A549 (cell line): ENCODE measurements around the gene LDLRAD4. TPM values are rescaled to one million over a fixed set of nuclear protein-coding genes. Genes with fewer than 3 reads are reported as not detected.

Source experiments
- ATAC-seq, 2 experiments: fragments of 200-7000 bp in 1 of 2; fragments of >200 bp in 1 of 2; cut with Nextera tagmentation in 1 of 2; cut with Tn5 transposase in 1 of 2; 3 replicates each; pipeline versions ENCODE4 v1.8.0 to v1.9.1; 2018 to 2020; ENCODE audit warnings: mild to moderate bottlenecking in 1 of 2, moderate library complexity in 1 of 2
- CTCF ChIA-PET: fragments of 300-600 bp; sonication (Branson Sonifier 250); formaldehyde crosslinking; extraction: SDS; loops from one replicate; lab custom pipeline; 2021; ENCODE audit warnings: antibody characterized with exemption, inconsistent platforms; lab: Yijun Ruan, JAX
- POLR2A ChIA-PET: fragments of 350-600 bp; formaldehyde crosslinking; extraction: SDS; loops from one replicate; lab custom pipeline; 2021; ENCODE audit warnings: antibody characterized with exemption, inconsistent platforms; lab: Yijun Ruan, JAX
- DNase-seq, 2 experiments: peaks; one replicate each; pipeline versions ENCODE4 v3.0.0 to v3.0.0-alpha.2; 2011 to 2016; ENCODE audit warnings: low read depth in 1 of 2, low spot score in 1 of 2
- FAIRE-seq: peaks from 2 replicates; lab custom pipeline; 2011; peaks lifted over from hg19 to GRCh38; lab: Jason Lieb, UNC
- H3K27ac ChIP-seq, 2 experiments: fragments of >200 bp; sonication (Bioruptor Twin); formaldehyde crosslinking; 3 replicates each; pipeline ENCODE4 v1.5.1; 2016 to 2017
- H3K4me1 ChIP-seq: fragments of >200 bp; sonication (Bioruptor Twin); formaldehyde crosslinking; 3 replicates; pipeline ENCODE4 v1.6.1; 2016
- H3K4me2 ChIP-seq: fragments of >200 bp; sonication (Bioruptor Twin); formaldehyde crosslinking; 3 replicates; pipeline ENCODE4 v1.6.1; 2016
- H3K4me3 ChIP-seq: fragments of >200 bp; sonication (Bioruptor Twin); formaldehyde crosslinking; 3 replicates; pipeline ENCODE4 v1.5.1; 2016
- H3K9me3 ChIP-seq: fragments of >200 bp; sonication (Bioruptor Twin); formaldehyde crosslinking; 3 replicates; pipeline ENCODE4 v1.6.1; 2016
- BHLHE40 ChIP-seq: IDR thresholded peaks from 2 replicates; pipeline ENCODE4 v1.6.1; 2012; ENCODE audit warnings: low read depth, low read length, inconsistent platforms
- CEBPB ChIP-seq, 2 experiments: fragments of >200 bp in 1 of 2; sonication (Bioruptor Twin) in 1 of 2; formaldehyde crosslinking in 1 of 2; IDR thresholded peaks; 2 replicates each; pipeline ENCODE4 v1.6.1; 2012 to 2016
- EHMT2 ChIP-seq: fragments of 200-600 bp; sonication (generic); IDR thresholded peaks from 2 replicates; pipeline ENCODE4 v1.6.1; 2016; ENCODE audit warnings: antibody characterized with exemption, low read depth, mild to moderate bottlenecking, moderate library complexity
- ESRRA ChIP-seq: fragments of 150-350 bp; IDR thresholded peaks from 2 replicates; pipeline ENCODE4 v1.6.1; 2014; ENCODE audit warnings: mild to moderate bottlenecking, low read length, borderline replicate concordance
- GATA3 ChIP-seq: IDR thresholded peaks from 2 replicates; pipeline ENCODE4 v1.6.1; 2012; ENCODE audit warnings: borderline replicate concordance
- HEYL ChIP-seq: fragments of 250-450 bp; sonication (Bioruptor Pico); IDR thresholded peaks from 2 replicates; pipeline ENCODE4 v1.8.0; 2021; ENCODE audit warnings: mild to moderate bottlenecking, moderate library complexity
- HOXA7 ChIP-seq: fragments of 250-450 bp; sonication (Bioruptor Pico); IDR thresholded peaks from 2 replicates; pipeline ENCODE4 v1.5.0; 2020; ENCODE audit warnings: mild to moderate bottlenecking, moderate library complexity
- HOXB13 ChIP-seq: fragments of 250-450 bp; sonication (Bioruptor Pico); IDR thresholded peaks from 2 replicates; pipeline ENCODE4 v1.5.0; 2020; ENCODE audit warnings: low read depth, mild to moderate bottlenecking, moderate library complexity
- KDM1A ChIP-seq: fragments of 200-600 bp; sonication (generic); IDR thresholded peaks from 2 replicates; pipeline ENCODE4 v1.6.1; 2016; ENCODE audit warnings: low read depth, mild to moderate bottlenecking
- MAFK ChIP-seq: fragments of 450-650 bp; IDR thresholded peaks from 2 replicates; pipeline ENCODE4 v1.6.1; 2014; ENCODE audit not compliant: partially characterized antibody
- MAZ ChIP-seq: fragments of 150-350 bp; IDR thresholded peaks from 2 replicates; pipeline ENCODE4 v1.6.1; 2014; ENCODE audit warnings: antibody characterized with exemption, low read depth, low read length, borderline replicate concordance
- NFE2L2 ChIP-seq: fragments of 150-350 bp; conservative IDR thresholded peaks from 2 replicates; pipeline ENCODE4 v1.6.1; 2014; ENCODE audit warnings: low read length
- NPAS2 ChIP-seq: fragments of 250-450 bp; sonication (Bioruptor Pico); IDR thresholded peaks from 2 replicates; pipeline ENCODE4 v1.8.0; 2022; ENCODE audit warnings: mild to moderate bottlenecking, moderate library complexity, borderline replicate concordance
- POLR2AphosphoS2 ChIP-seq: conservative IDR thresholded peaks from 2 replicates; pipeline ENCODE4 v1.6.1; 2012; ENCODE audit warnings: low read length, improper control_type of control experiment, inconsistent platforms
- RAD21 ChIP-seq, 2 experiments: fragments of >200 bp in 1 of 2; sonication (Bioruptor Twin) in 1 of 2; formaldehyde crosslinking in 1 of 2; IDR thresholded peaks in 1 of 2; conservative IDR thresholded peaks in 1 of 2; 2 replicates in 1 of 2; 3 replicates in 1 of 2; pipeline ENCODE4 v1.6.1; 2012 to 2018; ENCODE audit warnings: inconsistent platforms in 1 of 2
- RCOR1 ChIP-seq: fragments of 150-350 bp; IDR thresholded peaks from 2 replicates; pipeline ENCODE4 v1.6.1; 2014; ENCODE audit warnings: antibody characterized with exemption, low read length, low read depth
- SMC3 ChIP-seq: fragments of >200 bp; sonication (Bioruptor Twin); formaldehyde crosslinking; IDR thresholded peaks from 3 replicates; pipeline ENCODE4 v1.6.1; 2018; ENCODE audit warnings: inconsistent platforms
- TP53 ChIP-seq: fragments of 250-450 bp; sonication (Bioruptor Pico); IDR thresholded peaks from 2 replicates; pipeline ENCODE4 v1.5.0; 2021; ENCODE audit warnings: mild to moderate bottlenecking, moderate library complexity
- ZSCAN20 ChIP-seq: fragments of 250-450 bp; sonication (Bioruptor Pico); IDR thresholded peaks from 2 replicates; pipeline ENCODE4 v1.8.0; 2022; ENCODE audit warnings: mild to moderate bottlenecking, moderate library complexity
- WGBS: methylation state at CpG from one replicate; pipeline ENCODE4 v1.1.6; 2017; ENCODE audit errors: missing lambda C conversion rate; 5-methylcytosine and 5-hydroxymethylcytosine counted together
- polyA plus RNA-seq, 4 experiments: library from polyadenylated mRNA; depleted of rRNA in 3 of 4; stranded (reverse); fragments of >200 nt; fragmentation: RNase III in 1 of 4; extraction: RNeasy Plus Mini Kit Qiagen cat#74134 plus additional on column Dnase treatment in 1 of 4; gene quantifications; 2 replicates in 3 of 4; 3 replicates in 1 of 4; pipeline ENCODE4 v1.2.3, GENCODE V29; 2011 to 2017
- TF ChIP-seq, protein P1 (sequence below): fragments of >200 bp; sonication (Bioruptor Twin); formaldehyde crosslinking; IDR thresholded peaks from 3 replicates; pipeline ENCODE4 v1.5.1; 2016
- TF ChIP-seq, protein P2 (sequence below): fragments of >200 bp; sonication (Bioruptor Twin); formaldehyde crosslinking; IDR thresholded peaks from 3 replicates; pipeline ENCODE4 v1.6.1; 2016
- TF ChIP-seq, protein P3 (sequence below): fragments of 150-350 bp; IDR thresholded peaks from 2 replicates; pipeline ENCODE4 v1.6.1; 2014; ENCODE audit warnings: low read depth, mild to moderate bottlenecking, low read length
- TF ChIP-seq, protein P4 (sequence below): fragments of 250-450 bp; sonication (Bioruptor Pico); IDR thresholded peaks from 2 replicates; pipeline ENCODE4 v1.5.0; 2021; ENCODE audit warnings: mild to moderate bottlenecking, moderate library complexity, borderline replicate concordance
- TF ChIP-seq, protein P5 (sequence below): IDR thresholded peaks from 2 replicates; pipeline ENCODE4 v1.6.1; 2012
- TF ChIP-seq, protein P6 (sequence below): IDR thresholded peaks from 2 replicates; pipeline ENCODE4 v1.6.1; 2012

The LDLRAD4 gene
- polyA plus RNA-seq, 2 of the 4 experiments (the other 2 are of a cell fraction) = 5.2 to 7.6 TPM

DNA sequence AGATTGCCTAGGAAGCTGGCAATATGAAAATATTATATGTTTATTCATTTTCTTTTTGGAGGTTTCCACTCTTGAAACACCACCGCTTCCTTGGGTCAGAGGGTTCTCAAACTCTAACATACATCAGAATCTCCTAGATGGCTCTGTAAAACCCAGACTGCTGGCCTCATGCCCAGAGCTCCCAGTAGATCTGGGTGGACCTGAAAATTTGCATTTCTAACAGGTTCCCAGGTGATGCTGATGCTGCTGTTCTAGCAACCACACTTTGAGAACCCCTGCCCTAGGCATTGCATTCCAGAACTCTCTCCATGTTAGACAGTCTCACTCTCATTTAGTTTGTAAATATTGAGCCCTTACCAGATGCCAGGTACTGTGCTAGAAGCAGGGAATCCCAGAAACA is 368.4 kb downstream of the LDLRAD4 start:
- no peak overlapping the region for H3K27ac ChIP-seq
- no peaks in the 10 kb centered on the region for H3K9me3 ChIP-seq
- WGBS = 89% methylated on average over 1 of the region's 1 CpG
- no peak for FAIRE-seq
- H3K4me1 ChIP-seq = no peaks in the 10 kb centered on the region
- no peak overlapping the region for H3K4me3 ChIP-seq
- CTCF ChIA-PET = interaction anchor here (1.2 kb wide), 1 partner anchor 43 kb away, joined by 3 read pairs; no protein-coding TSS in a partner anchor
- H3K4me2 ChIP-seq = no peak overlapping the region
- no peak for ATAC-seq
- TF ChIP-seq, protein P1, sequence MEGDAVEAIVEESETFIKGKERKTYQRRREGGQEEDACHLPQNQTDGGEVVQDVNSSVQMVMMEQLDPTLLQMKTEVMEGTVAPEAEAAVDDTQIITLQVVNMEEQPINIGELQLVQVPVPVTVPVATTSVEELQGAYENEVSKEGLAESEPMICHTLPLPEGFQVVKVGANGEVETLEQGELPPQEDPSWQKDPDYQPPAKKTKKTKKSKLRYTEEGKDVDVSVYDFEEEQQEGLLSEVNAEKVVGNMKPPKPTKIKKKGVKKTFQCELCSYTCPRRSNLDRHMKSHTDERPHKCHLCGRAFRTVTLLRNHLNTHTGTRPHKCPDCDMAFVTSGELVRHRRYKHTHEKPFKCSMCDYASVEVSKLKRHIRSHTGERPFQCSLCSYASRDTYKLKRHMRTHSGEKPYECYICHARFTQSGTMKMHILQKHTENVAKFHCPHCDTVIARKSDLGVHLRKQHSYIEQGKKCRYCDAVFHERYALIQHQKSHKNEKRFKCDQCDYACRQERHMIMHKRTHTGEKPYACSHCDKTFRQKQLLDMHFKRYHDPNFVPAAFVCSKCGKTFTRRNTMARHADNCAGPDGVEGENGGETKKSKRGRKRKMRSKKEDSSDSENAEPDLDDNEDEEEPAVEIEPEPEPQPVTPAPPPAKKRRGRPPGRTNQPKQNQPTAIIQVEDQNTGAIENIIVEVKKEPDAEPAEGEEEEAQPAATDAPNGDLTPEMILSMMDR = no peak
- TF ChIP-seq, protein P2, sequence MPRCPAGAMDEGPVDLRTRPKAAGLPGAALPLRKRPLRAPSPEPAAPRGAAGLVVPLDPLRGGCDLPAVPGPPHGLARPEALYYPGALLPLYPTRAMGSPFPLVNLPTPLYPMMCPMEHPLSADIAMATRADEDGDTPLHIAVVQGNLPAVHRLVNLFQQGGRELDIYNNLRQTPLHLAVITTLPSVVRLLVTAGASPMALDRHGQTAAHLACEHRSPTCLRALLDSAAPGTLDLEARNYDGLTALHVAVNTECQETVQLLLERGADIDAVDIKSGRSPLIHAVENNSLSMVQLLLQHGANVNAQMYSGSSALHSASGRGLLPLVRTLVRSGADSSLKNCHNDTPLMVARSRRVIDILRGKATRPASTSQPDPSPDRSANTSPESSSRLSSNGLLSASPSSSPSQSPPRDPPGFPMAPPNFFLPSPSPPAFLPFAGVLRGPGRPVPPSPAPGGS = no peak
- TF ChIP-seq TP53 (CRISPR knock-in tag) (no peak), CEBPB (IDR thresholded peaks at IDR 0.05) (no peak), RAD21 (conservative IDR thresholded peaks at IDR 0.05 in 1 of 2, IDR thresholded peaks at IDR 0.05 in 1 of 2) (no peak), HOXA7 (CRISPR knock-in tag) (no peak), EHMT2 (no peak)
- TF ChIP-seq, all 56 proteins: peak for 0
- DNase-seq = no peak
- POLR2A ChIA-PET = no interaction called here

DNA sequence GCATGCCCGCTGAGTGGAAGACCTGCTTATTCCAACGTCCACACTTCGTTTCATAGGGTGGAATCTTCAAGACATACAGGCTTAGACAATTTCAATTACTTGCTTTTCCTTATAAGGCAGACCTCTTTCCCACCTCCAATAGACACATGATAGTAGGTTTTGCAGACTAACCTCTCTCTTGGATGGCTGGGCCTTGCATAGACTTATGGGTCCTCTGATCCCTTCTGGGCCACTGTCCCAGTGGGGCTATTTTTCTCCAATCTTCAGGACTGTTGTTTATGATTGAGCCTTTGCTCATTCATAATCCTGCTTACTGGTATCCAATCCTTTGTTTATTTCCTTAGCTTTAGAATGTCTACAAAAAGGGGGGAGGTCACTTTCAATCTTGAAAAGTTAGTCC is 368.9 kb downstream of the LDLRAD4 start:
- DNase-seq (no peak), ATAC-seq (no peak)
- Histone ChIP-seq H3K27ac (no peak overlapping the region), H3K4me3 (no peak overlapping the region), H3K9me3 (no peaks in the 10 kb centered on the region), H3K4me1 (no peaks in the 10 kb centered on the region), H3K4me2 (no peak overlapping the region)
- WGBS = 75% methylated on average over 3 of the region's 3 CpGs
- POLR2A ChIA-PET = no interaction called here
- CTCF ChIA-PET = interaction anchor here (1.2 kb wide), 1 partner anchor 43 kb away, joined by 3 read pairs; no protein-coding TSS in a partner anchor
- TF ChIP-seq BHLHE40 = no peak
- TF ChIP-seq POLR2AphosphoS2 = no peak
- no peak for TF ChIP-seq HEYL (CRISPR knock-in tag)
- TF ChIP-seq, protein P3, sequence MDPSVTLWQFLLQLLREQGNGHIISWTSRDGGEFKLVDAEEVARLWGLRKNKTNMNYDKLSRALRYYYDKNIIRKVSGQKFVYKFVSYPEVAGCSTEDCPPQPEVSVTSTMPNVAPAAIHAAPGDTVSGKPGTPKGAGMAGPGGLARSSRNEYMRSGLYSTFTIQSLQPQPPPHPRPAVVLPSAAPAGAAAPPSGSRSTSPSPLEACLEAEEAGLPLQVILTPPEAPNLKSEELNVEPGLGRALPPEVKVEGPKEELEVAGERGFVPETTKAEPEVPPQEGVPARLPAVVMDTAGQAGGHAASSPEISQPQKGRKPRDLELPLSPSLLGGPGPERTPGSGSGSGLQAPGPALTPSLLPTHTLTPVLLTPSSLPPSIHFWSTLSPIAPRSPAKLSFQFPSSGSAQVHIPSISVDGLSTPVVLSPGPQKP = no peak
- no peak for TF ChIP-seq KDM1A
- TF ChIP-seq, protein P4, sequence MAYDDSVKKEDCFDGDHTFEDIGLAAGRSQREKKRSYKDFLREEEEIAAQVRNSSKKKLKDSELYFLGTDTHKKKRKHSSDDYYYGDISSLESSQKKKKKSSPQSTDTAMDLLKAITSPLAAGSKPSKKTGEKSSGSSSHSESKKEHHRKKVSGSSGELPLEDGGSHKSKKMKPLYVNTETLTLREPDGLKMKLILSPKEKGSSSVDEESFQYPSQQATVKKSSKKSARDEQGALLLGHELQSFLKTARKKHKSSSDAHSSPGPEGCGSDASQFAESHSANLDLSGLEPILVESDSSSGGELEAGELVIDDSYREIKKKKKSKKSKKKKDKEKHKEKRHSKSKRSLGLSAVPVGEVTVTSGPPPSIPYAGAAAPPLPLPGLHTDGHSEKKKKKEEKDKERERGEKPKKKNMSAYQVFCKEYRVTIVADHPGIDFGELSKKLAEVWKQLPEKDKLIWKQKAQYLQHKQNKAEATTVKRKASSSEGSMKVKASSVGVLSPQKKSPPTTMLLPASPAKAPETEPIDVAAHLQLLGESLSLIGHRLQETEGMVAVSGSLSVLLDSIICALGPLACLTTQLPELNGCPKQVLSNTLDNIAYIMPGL (CRISPR knock-in tag) = no peak
- TF ChIP-seq, protein P5, sequence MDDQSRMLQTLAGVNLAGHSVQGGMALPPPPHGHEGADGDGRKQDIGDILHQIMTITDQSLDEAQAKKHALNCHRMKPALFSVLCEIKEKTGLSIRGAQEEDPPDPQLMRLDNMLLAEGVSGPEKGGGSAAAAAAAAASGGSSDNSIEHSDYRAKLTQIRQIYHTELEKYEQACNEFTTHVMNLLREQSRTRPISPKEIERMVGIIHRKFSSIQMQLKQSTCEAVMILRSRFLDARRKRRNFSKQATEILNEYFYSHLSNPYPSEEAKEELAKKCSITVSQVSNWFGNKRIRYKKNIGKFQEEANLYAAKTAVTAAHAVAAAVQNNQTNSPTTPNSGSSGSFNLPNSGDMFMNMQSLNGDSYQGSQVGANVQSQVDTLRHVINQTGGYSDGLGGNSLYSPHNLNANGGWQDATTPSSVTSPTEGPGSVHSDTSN = no peak
- no peak for TF ChIP-seq NPAS2 (CRISPR knock-in tag)
- TF ChIP-seq GATA3 = no peak
- TF ChIP-seq RCOR1 = no peak
- TF ChIP-seq HOXB13 (CRISPR knock-in tag) = no peak
- TF ChIP-seq MAFK = no peak
- TF ChIP-seq MAZ = no peak
- TF ChIP-seq NFE2L2 = no peak
- TF ChIP-seq, protein P6, sequence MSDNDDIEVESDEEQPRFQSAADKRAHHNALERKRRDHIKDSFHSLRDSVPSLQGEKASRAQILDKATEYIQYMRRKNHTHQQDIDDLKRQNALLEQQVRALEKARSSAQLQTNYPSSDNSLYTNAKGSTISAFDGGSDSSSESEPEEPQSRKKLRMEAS = no peak
- no peak for TF ChIP-seq ZSCAN20 (CRISPR knock-in tag)
- no peak for TF ChIP-seq CEBPB (IDR thresholded peaks at IDR 0.05)
- TF ChIP-seq TP53 (CRISPR knock-in tag) = no peak
- no peak for TF ChIP-seq SMC3
- no peak for TF ChIP-seq ESRRA
- TF ChIP-seq, all 56 proteins: peak for 0
- no peak for FAIRE-seq
